Urinary bladder (tissue), 4 donors: ENCODE measurements around the gene HOXA6. TPM values are rescaled to one million over a fixed set of nuclear protein-coding genes. Genes with fewer than 3 reads are reported as not detected.

Experiments used
- DNase-seq: peaks from one replicate; pipeline ENCODE4 v3.0.0-alpha.2; 2015; ENCODE audit errors: extremely low spot score
- H3K27ac ChIP-seq: one replicate; pipeline ENCODE4 v1.5.1; 2013; ENCODE audit warnings: low read depth, mild to moderate bottlenecking, moderate library complexity
- H3K36me3 ChIP-seq: one replicate; pipeline ENCODE4 v1.6.1; 2013; ENCODE audit warnings: mild to moderate bottlenecking, moderate library complexity; ENCODE audit not compliant: insufficient read depth
- H3K4me1 ChIP-seq: one replicate; pipeline ENCODE4 v1.6.1; 2013; ENCODE audit warnings: mild to moderate bottlenecking, moderate library complexity; ENCODE audit not compliant: insufficient read depth
- H3K4me3 ChIP-seq: one replicate; pipeline ENCODE4 v1.5.1; 2013; ENCODE audit warnings: low read depth, low read length
- WGBS: extraction: QIAGEN DNeasy Blood & Tissue Kit; methylation state at CpG from one replicate; pipeline ENCODE4 v1.1.7; 2013; 5-methylcytosine and 5-hydroxymethylcytosine counted together
- polyA plus RNA-seq: library from polyadenylated mRNA; stranded (reverse); fragments of 200-250 nt; gene quantifications from one replicate; pipeline ENCODE4 v1.2.3, GENCODE V29; 2013
- total RNA-seq: library from RNA; depleted of rRNA; stranded (reverse); fragments of >200 nt; gene quantifications from one replicate; pipeline ENCODE4 v1.2.3, GENCODE V29; 2014
- donor health status: healthy with polysubstance abuse.
- donor health status: healthy.

Gene HOXA6
- total and polyA plus RNA-seq, 2 donors: 4.4 to 8.4 TPM

- DNase-seq: no peak
- Histone ChIP-seq H3K27ac (peak overlapping the region; percentile 55), H3K4me1 (no peaks in the 10 kb centered on the region), H3K36me3 (no peaks in the 10 kb centered on the region), H3K4me3 (peak overlapping the region; percentile 46)
- WGBS: 14% methylated on average over 30 of the region's 30 CpGs
These were observed 1.4 kb upstream of the HOXA6 start for GRCh38 chr7:27148756-27149641.

GRCh38 chr7:27148031-27148755 is 619 bp upstream of the HOXA6 start:
- Histone ChIP-seq H3K27ac (peak overlapping the region; percentile 55), H3K4me3 (peak overlapping the region; percentile 46), H3K4me1 (no peaks in the 10 kb centered on the region), H3K36me3 (peaks cover 2% of the 10 kb centered on the region)
- DNase-seq: no peak
- 14% methylated on average over 28 of the region's 28 CpGs for WGBS

GRCh38 chr7:27146491-27147198 is 929 bp downstream of the HOXA6 start:
- no peak for DNase-seq
- Histone ChIP-seq H3K4me3 (no peak overlapping the region), H3K27ac (peak overlapping the region; percentile 82), H3K4me1 (no peaks in the 10 kb centered on the region), H3K36me3 (peaks cover 3% of the 10 kb centered on the region)
- 86% methylated on average over 5 of the region's 5 CpGs for WGBS

- H3K4me3 ChIP-seq: no peak overlapping the region
- H3K27ac ChIP-seq: no peak overlapping the region
- 81% methylated on average over 11 of the region's 11 CpGs for whole genome bisulfite sequencing
- DNase-seq: no peak
- peaks cover 3% of the 10 kb centered on the region for H3K36me3 ChIP-seq
- H3K4me1 ChIP-seq: no peaks in the 10 kb centered on the region
These were observed 1.6 kb downstream of the HOXA6 start for GRCh38 chr7:27145914-27146412.

- peaks cover 3% of the 10 kb centered on the region for H3K36me3 ChIP-seq
- H3K4me1 ChIP-seq: no peaks in the 10 kb centered on the region
- DNase-seq: no peak
- H3K27ac ChIP-seq: no peak overlapping the region
- WGBS: 84% methylated on average over 47 of the region's 47 CpGs
- no peak overlapping the region for H3K4me3 ChIP-seq
These were observed 2.2 kb downstream of the HOXA6 start for GRCh38 chr7:27145165-27145913.

GRCh38 chr7:27144781-27145164 is 2.8 kb downstream of the HOXA6 start:
- Histone ChIP-seq H3K4me1 (no peaks in the 10 kb centered on the region), H3K27ac (no peak overlapping the region), H3K4me3 (no peak overlapping the region), H3K36me3 (peaks cover 3% of the 10 kb centered on the region)
- no peak for DNase-seq
- 74% methylated on average over 31 of the region's 31 CpGs for WGBS

- DNase-seq: no peak
- no peak overlapping the region for H3K27ac ChIP-seq
- H3K4me3 ChIP-seq: no peak overlapping the region
- WGBS: 79% methylated on average over 40 of the region's 40 CpGs
- peaks cover 3% of the 10 kb centered on the region for H3K36me3 ChIP-seq
- no peaks in the 10 kb centered on the region for H3K4me1 ChIP-seq
These were observed 3.4 kb downstream of the HOXA6 start for GRCh38 chr7:27143950-27144780.

- H3K4me3 ChIP-seq: peak within 1 kb of the TSS; percentile 41
These were observed 4.3 kb downstream of the HOXA6 start, which contains the start of gene HOXA5 for GRCh38 chr7:27143023-27143949. TSS of gene HOXA5 (minus strand) at chr7:27143681. CDS start at chr7:27143607, 74 bp downstream.

GRCh38 chr7:27142580-27143022 is 5.0 kb downstream of the HOXA6 start:
- Histone ChIP-seq H3K4me1 (no peaks in the 10 kb centered on the region), H3K4me3 (peak overlapping the region; percentile 41), H3K36me3 (peaks cover 3% of the 10 kb centered on the region), H3K27ac (peak overlapping the region; percentile 55)
- WGBS: 61% methylated on average over 29 of the region's 29 CpGs
- DNase-seq: no peak

More at GRCh38 chr7:27143023-27143949, 4.3 kb downstream of the HOXA6 start, which contains the start of gene HOXA5:
- Histone ChIP-seq H3K27ac (peak within 1 kb of the TSS; percentile 72), H3K36me3 (peaks cover 3% of the 10 kb centered on the region), H3K4me1 (no peaks in the 10 kb centered on the region)
- 58% methylated on average over 86 of the region's 86 CpGs for WGBS
- DNase-seq: no peak

- peak overlapping the region; percentile 55 for H3K27ac ChIP-seq
- no peaks in the 10 kb centered on the region for H3K4me1 ChIP-seq
- 75% methylated on average over 30 of the region's 30 CpGs for WGBS
- peaks cover 3% of the 10 kb centered on the region for H3K36me3 ChIP-seq
- H3K4me3 ChIP-seq: peak overlapping the region; percentile 41
- DNase-seq: no peak
These were observed 5.5 kb downstream of the HOXA6 start for GRCh38 chr7:27141923-27142579.
